HTR-8/SVneo (cell line): ENCODE measurements around the gene SLIT3.

ENCODE experiments used
- DNase-seq: peaks from one replicate; pipeline ENCODE4 v3.0.0; 2011; ENCODE audit warnings: low spot score, mixed read lengths; ENCODE audit not compliant: insufficient read length
- FAIRE-seq: peaks from 2 replicates; lab custom pipeline; 2011; peaks lifted over from hg19 to GRCh38; lab: Jason Lieb, UNC

Gene SLIT3

GRCh38 chr5:168921147-168921866 is 379.6 kb downstream of the SLIT3 start:
- DNase-seq (no peak), FAIRE-seq (no peak)

- FAIRE-seq, result no peak
- no peak for DNase-seq
These were observed 380.7 kb downstream of the SLIT3 start for GRCh38 chr5:168920019-168920810.

- DNase-seq (no peak), FAIRE-seq (no peak)
These were observed 382.9 kb downstream of the SLIT3 start for GRCh38 chr5:168917947-168918600.

- no peak for FAIRE-seq
These were observed 384.1 kb downstream of the SLIT3 start for GRCh38 chr5:168916852-168917251.

GRCh38 chr5:168916266-168916665 is 384.7 kb downstream of the SLIT3 start:
- DNase-seq (no peak), FAIRE-seq (no peak)

More at GRCh38 chr5:168916852-168917251, 384.1 kb downstream of the SLIT3 start:
- DNase-seq, result no peak

GRCh38 chr5:168914491-168914890 is 386.4 kb downstream of the SLIT3 start:
- FAIRE-seq, result no peak
- no peak for DNase-seq

- FAIRE-seq (no peak), DNase-seq (no peak)
These were observed 390.1 kb downstream of the SLIT3 start for GRCh38 chr5:168910874-168911273.

GRCh38 chr5:168908207-168908606 is 392.7 kb downstream of the SLIT3 start:
- DNase-seq (peak; percentile 31), FAIRE-seq (no peak)

- DNase-seq (no peak), FAIRE-seq (no peak)
These were observed 397.9 kb downstream of the SLIT3 start for GRCh38 chr5:168903061-168903460.

- DNase-seq (no peak), FAIRE-seq (no peak)
These were observed 401.3 kb downstream of the SLIT3 start for GRCh38 chr5:168899673-168900072.

GRCh38 chr5:168899264-168899663 is 401.7 kb downstream of the SLIT3 start:
- no peak for DNase-seq
- no peak for FAIRE-seq

GRCh38 chr5:168898247-168898911 is 402.6 kb downstream of the SLIT3 start:
- no peak for FAIRE-seq

GRCh38 chr5:168897387-168898122 is 403.4 kb downstream of the SLIT3 start:
- FAIRE-seq (no peak), DNase-seq (no peak)

More at GRCh38 chr5:168898247-168898911, 402.6 kb downstream of the SLIT3 start:
- DNase-seq, result no peak

GRCh38 chr5:168895295-168896071 is 405.5 kb downstream of the SLIT3 start:
- FAIRE-seq, result no peak
- DNase-seq, result no peak

- no peak for DNase-seq
These were observed 407.7 kb downstream of the SLIT3 start for GRCh38 chr5:168893283-168893682.

GRCh38 chr5:168892618-168893186 is 408.2 kb downstream of the SLIT3 start:
- DNase-seq (no peak), FAIRE-seq (no peak)

More at GRCh38 chr5:168893283-168893682, 407.7 kb downstream of the SLIT3 start:
- no peak for FAIRE-seq

- DNase-seq (no peak), FAIRE-seq (no peak)
These were observed 409.8 kb downstream of the SLIT3 start for GRCh38 chr5:168890816-168891812.
